Hepatocyte (in vitro differentiated cells): Measurements from ENCODE around the gene LAMC2.

Source experiments
- EZH2 ChIP-seq: fragments of 200-600 bp; sonication (generic); IDR thresholded peaks from 2 replicates; pipeline ENCODE4 v1.6.1; 2016; ENCODE audit warnings: antibody characterized with exemption, mild to moderate bottlenecking, borderline replicate concordance
- EZH2phosphoT487 ChIP-seq: fragments of 200-600 bp; sonication (generic); IDR thresholded peaks from one replicate; pipeline ENCODE4 v1.6.1; 2018; ENCODE audit warnings: antibody characterized with exemption, mild to moderate bottlenecking, low read depth, moderate library complexity; ENCODE audit not compliant: unreplicated experiment, severe bottlenecking
- TF ChIP-seq, protein P1 (sequence below): fragments of 200-600 bp; sonication (generic); IDR thresholded peaks from 2 replicates; pipeline ENCODE4 v1.5.1; 2016; ENCODE audit warnings: antibody characterized with exemption, mild to moderate bottlenecking; ENCODE audit not compliant: poor library complexity

DNA sequence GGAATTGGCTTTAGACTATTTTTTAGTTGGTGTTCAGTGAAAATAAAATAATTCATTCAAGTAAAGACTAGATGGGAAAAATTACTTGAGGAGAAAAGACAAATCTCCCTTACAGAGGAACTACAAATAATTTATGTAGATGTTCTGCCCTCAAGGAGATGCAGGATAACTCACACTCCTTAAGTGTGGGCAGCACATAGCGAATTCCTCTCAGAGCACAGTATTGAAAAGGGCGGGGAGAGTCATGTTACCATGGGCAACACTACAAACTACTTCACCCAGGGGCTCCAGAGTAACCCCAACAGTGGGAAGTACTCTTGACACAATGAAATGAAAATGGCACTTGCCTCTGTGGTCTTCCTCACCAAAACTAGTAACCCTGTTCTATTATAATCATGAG, 20.6 kb upstream of the LAMC2 start:
- TF ChIP-seq, protein P1, sequence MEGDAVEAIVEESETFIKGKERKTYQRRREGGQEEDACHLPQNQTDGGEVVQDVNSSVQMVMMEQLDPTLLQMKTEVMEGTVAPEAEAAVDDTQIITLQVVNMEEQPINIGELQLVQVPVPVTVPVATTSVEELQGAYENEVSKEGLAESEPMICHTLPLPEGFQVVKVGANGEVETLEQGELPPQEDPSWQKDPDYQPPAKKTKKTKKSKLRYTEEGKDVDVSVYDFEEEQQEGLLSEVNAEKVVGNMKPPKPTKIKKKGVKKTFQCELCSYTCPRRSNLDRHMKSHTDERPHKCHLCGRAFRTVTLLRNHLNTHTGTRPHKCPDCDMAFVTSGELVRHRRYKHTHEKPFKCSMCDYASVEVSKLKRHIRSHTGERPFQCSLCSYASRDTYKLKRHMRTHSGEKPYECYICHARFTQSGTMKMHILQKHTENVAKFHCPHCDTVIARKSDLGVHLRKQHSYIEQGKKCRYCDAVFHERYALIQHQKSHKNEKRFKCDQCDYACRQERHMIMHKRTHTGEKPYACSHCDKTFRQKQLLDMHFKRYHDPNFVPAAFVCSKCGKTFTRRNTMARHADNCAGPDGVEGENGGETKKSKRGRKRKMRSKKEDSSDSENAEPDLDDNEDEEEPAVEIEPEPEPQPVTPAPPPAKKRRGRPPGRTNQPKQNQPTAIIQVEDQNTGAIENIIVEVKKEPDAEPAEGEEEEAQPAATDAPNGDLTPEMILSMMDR = no peak
- TF ChIP-seq EZH2 (no peak), EZH2phosphoT487 (no peak)
